ENCODE measurements around the gene APOC3.

APOC3 gene

GRCh38 chr11:116829525-116830183, at the start of gene APOC3:
Gene APOC3, plus strand, starts transcription at chr11:116829907. Its CDS starts 676 bp downstream, at chr11:116830583.
- H3K4me3 ChIP-seq (ENCODE audit: low read depth, low read length) = no peak within 1 kb of the TSS
- peak; percentile 30 for DNase-seq (ENCODE audit: low read depth)

GRCh38 chr11:116782728-116783127, 47.0 kb upstream of the APOC3 start:
- no peak overlapping the region for H3K4me3 ChIP-seq (ENCODE audit: low read depth, low read length)
- DNase-seq (ENCODE audit: low read depth) = no peak

GRCh38 chr11:116786326-116786725, 43.4 kb upstream of the APOC3 start:
- no peak overlapping the region for H3K4me3 ChIP-seq (ENCODE audit: low read depth, low read length)
- no peak for DNase-seq (ENCODE audit: low read depth)

- no peak for DNase-seq (ENCODE audit: low read depth)
- peak overlapping the region; percentile 70 for H3K4me3 ChIP-seq (ENCODE audit: low read depth, low read length)
These were observed 42.7 kb upstream of the APOC3 start for GRCh38 chr11:116786966-116787365.

- no peak for DNase-seq (ENCODE audit: low read depth)
- peak overlapping the region; percentile 70 for H3K4me3 ChIP-seq (ENCODE audit: low read depth, low read length)
These were observed 42.3 kb upstream of the APOC3 start for GRCh38 chr11:116787436-116787785.

GRCh38 chr11:116787786-116788486, 41.8 kb upstream of the APOC3 start, which contains the start of gene ZPR1:
Gene ZPR1, minus strand, starts transcription at chr11:116788023. Its CDS starts 33 bp downstream, at chr11:116787990.
- peak within 1 kb of the TSS; percentile 70 for H3K4me3 ChIP-seq (ENCODE audit: low read depth, low read length)
- no peak for DNase-seq (ENCODE audit: low read depth)

GRCh38 chr11:116788534-116788933, 41.2 kb upstream of the APOC3 start:
- no peak for DNase-seq (ENCODE audit: low read depth)
- H3K4me3 ChIP-seq (ENCODE audit: low read depth, low read length) = peak overlapping the region; percentile 70

- H3K4me3 ChIP-seq (ENCODE audit: low read depth, low read length) = no peak overlapping the region
- no peak for DNase-seq (ENCODE audit: low read depth)
These were observed 40.7 kb upstream of the APOC3 start for GRCh38 chr11:116788975-116789374.

- DNase-seq (ENCODE audit: low read depth) = no peak
- no peak overlapping the region for H3K4me3 ChIP-seq (ENCODE audit: low read depth, low read length)
These were observed 39.3 kb upstream of the APOC3 start for GRCh38 chr11:116790167-116791001.

- no peak overlapping the region for H3K4me3 ChIP-seq (ENCODE audit: low read depth, low read length)
- DNase-seq (ENCODE audit: low read depth) = peak; percentile 9
These were observed 38.5 kb upstream of the APOC3 start for GRCh38 chr11:116791002-116791812.

GRCh38 chr11:116791813-116792143, 37.9 kb upstream of the APOC3 start, which contains the start of gene APOA5:
Gene APOA5, minus strand, starts transcription at chr11:116791879. Its CDS starts 19 bp downstream, at chr11:116791860.
- DNase-seq (ENCODE audit: low read depth) = no peak
- H3K4me3 ChIP-seq (ENCODE audit: low read depth, low read length) = no peak within 1 kb of the TSS

GRCh38 chr11:116792144-116792868, 37.4 kb upstream of the APOC3 start:
- H3K4me3 ChIP-seq (ENCODE audit: low read depth, low read length) = no peak overlapping the region
- DNase-seq (ENCODE audit: low read depth) = no peak

- no peak overlapping the region for H3K4me3 ChIP-seq (ENCODE audit: low read depth, low read length)
- peak; percentile 48 for DNase-seq (ENCODE audit: low read depth)
These were observed 36.6 kb upstream of the APOC3 start for GRCh38 chr11:116792869-116793771.

GRCh38 chr11:116793772-116794097, 36.0 kb upstream of the APOC3 start:
- H3K4me3 ChIP-seq (ENCODE audit: low read depth, low read length) = no peak overlapping the region
- no peak for DNase-seq (ENCODE audit: low read depth)

GRCh38 chr11:116794851-116795250, 34.9 kb upstream of the APOC3 start:
- H3K4me3 ChIP-seq (ENCODE audit: low read depth, low read length) = no peak overlapping the region
- no peak for DNase-seq (ENCODE audit: low read depth)

GRCh38 chr11:116796548-116796947, 33.2 kb upstream of the APOC3 start:
- DNase-seq (ENCODE audit: low read depth) = no peak
- no peak overlapping the region for H3K4me3 ChIP-seq (ENCODE audit: low read depth, low read length)

- H3K4me3 ChIP-seq (ENCODE audit: low read depth, low read length) = no peak overlapping the region
- no peak for DNase-seq (ENCODE audit: low read depth)
These were observed 31.9 kb upstream of the APOC3 start for GRCh38 chr11:116797816-116798215.

- H3K4me3 ChIP-seq (ENCODE audit: low read depth, low read length) = no peak overlapping the region
- no peak for DNase-seq (ENCODE audit: low read depth)
These were observed 31.3 kb upstream of the APOC3 start for GRCh38 chr11:116798368-116798767.

Measured in skeletal muscle cell (primary cell).